GM11168 (cell line): ENCODE results near the gene PLEKHG3.

Experiments
- in situ Hi-C: fragments of 300-500 bp; cut with MboI; formaldehyde crosslinking; loops from one replicate; pipeline ENCODE4 v1.12.0; 2022; ENCODE audit warnings: low sequenced_read_pairs; ENCODE audit not compliant: unreplicated experiment

PLEKHG3 gene

GRCh38 chr14:64723691-64724577 lies 19.7 kb downstream of the PLEKHG3 start:
- in situ Hi-C loops, result no loop called here

GRCh38 chr14:64724578-64724930 lies 20.3 kb downstream of the PLEKHG3 start:
- in situ Hi-C loops, result no loop called here

GRCh38 chr14:64725261-64725815 lies 21.1 kb downstream of the PLEKHG3 start:
- in situ Hi-C loops, result no loop called here

GRCh38 chr14:64725879-64726584 lies 21.8 kb downstream of the PLEKHG3 start:
- in situ Hi-C loops, result no loop called here

GRCh38 chr14:64726585-64726890 lies 22.3 kb downstream of the PLEKHG3 start:
- in situ Hi-C loops, result no loop called here

DNA sequence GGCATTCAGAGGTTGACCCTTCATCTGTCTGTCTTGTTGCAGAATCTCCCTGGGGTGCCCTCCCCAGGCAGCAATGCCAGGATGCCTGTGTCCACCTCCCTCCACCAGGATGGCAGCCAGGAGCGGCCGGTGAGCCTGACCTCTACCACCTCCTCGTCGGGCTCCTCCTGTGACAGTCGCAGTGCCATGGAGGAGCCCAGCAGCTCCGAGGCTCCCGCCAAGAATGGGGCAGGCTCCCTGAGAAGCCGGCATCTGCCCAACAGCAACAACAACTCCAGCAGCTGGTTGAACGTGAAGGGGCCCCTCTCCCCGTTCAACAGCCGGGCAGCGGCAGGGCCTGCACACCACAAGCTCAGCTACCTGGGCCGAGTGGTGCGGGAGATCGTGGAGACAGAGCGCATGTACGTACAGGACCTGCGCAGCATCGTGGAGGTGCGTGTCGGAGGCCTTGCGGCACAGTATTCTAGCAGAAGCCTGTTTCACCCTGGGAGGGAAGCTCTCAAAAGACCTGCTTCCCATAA lies 23.4 kb downstream of the PLEKHG3 start:
- in situ Hi-C loops, result no loop called here

DNA sequence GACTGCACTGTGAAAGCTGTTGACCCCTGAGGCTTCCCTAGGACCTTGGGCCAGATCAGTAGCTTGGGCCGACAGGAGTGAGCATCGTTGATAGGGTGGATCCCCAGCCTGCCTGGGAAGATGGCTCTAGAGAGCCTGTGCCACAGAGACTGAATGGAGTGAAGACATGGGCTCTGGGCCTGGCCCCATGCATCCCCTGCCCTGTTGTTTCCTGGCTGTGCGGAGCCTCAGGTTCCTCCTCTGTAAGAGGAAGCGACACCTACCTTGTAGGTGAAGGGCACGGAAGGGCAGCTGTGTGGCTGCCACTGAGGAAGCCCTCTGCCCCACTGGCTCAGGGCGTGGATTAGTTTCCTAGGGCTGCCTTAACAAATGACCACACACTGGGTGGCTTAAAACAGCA lies 23.9 kb downstream of the PLEKHG3 start:
- in situ Hi-C loops, result no loop called here

- in situ Hi-C loops, result no loop called here
Observed at GRCh38 chr14:64728856-64729255, 24.6 kb downstream of the PLEKHG3 start.

DNA sequence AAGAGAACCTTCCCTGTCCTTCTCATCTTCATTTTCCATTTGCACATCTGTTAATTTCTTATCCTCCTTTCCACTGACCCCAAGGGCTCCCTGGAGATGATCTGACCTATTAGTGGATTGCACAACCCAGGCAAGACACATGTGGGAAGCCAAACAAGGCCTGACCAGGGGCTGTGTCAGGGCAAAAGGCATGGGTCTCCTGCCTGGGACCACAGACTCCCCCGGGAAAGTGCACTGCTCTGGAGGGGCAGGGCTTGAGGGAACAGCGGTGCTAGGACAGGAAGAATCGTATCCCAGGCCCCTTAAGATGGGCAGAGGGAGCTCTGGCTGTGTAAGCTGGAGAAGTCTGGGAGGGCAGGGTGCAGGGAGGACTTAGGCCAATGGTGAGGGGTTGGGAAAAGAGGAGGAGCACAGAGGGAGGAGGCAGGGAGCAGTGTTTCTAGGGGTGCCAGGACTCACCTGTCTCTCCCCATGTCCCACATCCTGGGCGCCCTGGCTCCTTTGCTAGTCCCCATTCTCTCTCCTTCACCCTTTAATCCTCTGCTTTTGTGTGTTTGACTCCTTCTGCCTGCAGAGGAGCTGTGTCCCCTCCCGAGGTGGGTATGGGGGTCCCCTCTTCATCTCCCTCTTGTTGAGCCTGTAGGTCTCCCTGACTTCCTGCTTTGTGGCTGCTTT lies 25.3 kb downstream of the PLEKHG3 start:
- in situ Hi-C loops, result no loop called here

GRCh38 chr14:64730061-64730440 lies 25.8 kb downstream of the PLEKHG3 start:
- in situ Hi-C loops, result no loop called here

GRCh38 chr14:64730681-64731080 lies 26.5 kb downstream of the PLEKHG3 start:
- in situ Hi-C loops, result no loop called here

DNA sequence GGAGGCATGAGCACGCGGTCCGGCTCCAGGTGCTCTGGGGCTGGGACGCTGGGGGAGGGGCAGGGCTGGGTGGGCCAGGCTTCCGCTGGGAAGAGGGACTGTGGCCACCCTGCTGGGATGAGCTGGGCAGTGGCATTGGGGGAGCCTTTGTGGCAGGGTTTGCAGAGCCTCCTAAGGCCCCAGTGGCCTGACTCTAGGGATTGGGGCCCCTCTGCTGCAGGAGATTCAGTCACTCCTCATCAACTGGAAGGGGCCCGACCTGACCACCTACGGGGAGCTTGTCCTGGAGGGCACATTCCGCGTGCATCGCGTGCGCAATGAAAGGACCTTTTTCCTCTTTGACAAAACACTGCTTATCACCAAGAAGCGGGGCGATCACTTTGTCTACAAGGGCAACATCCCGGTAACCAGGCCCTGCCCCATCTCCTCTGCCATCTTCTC lies 26.9 kb downstream of the PLEKHG3 start:
- in situ Hi-C loops, result no loop called here

DNA sequence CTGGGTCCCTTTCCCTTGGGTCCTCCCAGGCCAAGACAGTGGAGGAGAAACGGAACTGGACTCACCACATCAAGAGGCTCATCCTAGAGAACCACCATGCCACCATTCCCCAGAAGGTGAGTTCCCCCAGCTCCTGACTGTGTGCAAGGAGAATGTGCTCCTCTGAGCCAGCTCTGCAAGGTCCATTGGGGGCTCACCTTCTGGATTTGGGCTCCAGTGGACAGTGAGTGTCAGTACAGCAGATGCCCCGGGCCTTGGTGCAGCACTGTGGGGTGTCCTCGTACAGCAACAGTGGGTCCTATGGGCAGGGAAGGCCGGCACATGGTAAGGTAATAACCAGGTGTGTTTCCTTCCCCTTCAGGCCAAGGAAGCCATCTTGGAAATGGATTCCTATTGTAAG lies 27.8 kb downstream of the PLEKHG3 start:
- in situ Hi-C loops, result no loop called here

- in situ Hi-C loops, result no loop called here
Observed at GRCh38 chr14:64732536-64733120, 28.4 kb downstream of the PLEKHG3 start.

- in situ Hi-C loops, result no loop called here
Observed at GRCh38 chr14:64733321-64733720, 29.1 kb downstream of the PLEKHG3 start.

- in situ Hi-C loops, result no loop called here
Observed at GRCh38 chr14:64733899-64734298, 29.7 kb downstream of the PLEKHG3 start.

GRCh38 chr14:64734990-64735389 lies 30.8 kb downstream of the PLEKHG3 start:
- in situ Hi-C loops, result no loop called here

DNA sequence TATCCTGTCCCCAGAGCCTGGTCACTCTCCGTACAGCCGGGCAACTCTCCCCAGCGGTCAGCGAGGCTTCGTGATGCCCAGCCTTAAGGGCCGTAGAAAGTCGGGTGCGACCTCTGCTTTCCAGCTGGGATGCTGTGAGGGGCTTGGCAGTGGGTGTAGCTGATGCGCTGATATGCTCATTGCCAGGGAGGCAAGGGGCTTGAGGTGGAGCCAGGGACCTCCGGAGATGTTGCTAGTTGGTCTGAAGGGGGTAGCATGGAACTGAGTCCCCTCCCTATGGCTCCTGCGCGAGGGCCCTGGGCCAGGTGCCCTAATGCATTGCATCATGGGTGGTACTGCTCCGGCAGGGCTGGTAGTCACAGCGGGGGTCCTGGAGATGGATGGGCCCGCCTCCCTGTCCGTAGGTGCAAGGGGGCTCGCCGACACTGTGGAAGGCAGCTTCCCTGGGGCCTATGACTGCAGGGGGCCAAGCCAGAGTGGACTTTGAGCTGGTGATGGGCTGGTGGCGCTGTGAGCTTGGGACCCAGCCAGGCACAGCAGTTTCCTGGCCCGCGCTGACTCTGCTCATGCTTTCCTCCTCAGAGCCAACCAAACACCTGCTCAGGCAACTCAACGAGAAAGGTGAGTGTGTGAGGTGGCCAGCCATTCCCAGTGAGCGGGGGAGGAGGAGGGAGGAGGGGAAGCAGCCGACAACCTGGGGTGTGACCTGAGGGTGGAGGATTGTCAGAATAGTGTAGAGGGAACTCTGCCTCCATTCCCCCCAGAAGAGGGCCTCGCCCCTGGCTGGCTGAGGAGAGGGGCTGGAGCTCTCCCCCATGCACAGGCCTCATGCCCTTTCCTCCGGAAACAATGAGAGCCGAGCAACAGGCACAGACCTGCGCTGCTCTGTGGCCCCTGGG lies 32.3 kb downstream of the PLEKHG3 start:
- in situ Hi-C loops, result no loop called here
